Transverse colon (tissue), 4 donors: ENCODE results near the gene ADM. TPM values are rescaled to one million over a fixed set of nuclear protein-coding genes. Genes with fewer than 3 reads are reported as not detected.

Source experiments
- DNase-seq: peaks from one replicate; pipeline ENCODE4 v3.0.0-alpha.2; 2019
- H3K27ac ChIP-seq, 4 donors: fragments of 200-600 bp; sonication (generic); 2 replicates each; pipeline ENCODE4 v1.5.1; 2016 to 2018; ENCODE audit warnings: inconsistent platforms in 4 of 4
- H3K27me3 ChIP-seq: fragments of 200-600 bp; sonication (generic); 2 replicates; pipeline ENCODE4 v1.5.1; 2017; ENCODE audit warnings: inconsistent platforms
- H3K36me3 ChIP-seq, 4 donors: fragments of 200-600 bp; sonication (generic); 2 replicates each; pipeline ENCODE4 v1.5.1; 2017 to 2019; ENCODE audit warnings: inconsistent platforms in 4 of 4
- H3K4me1 ChIP-seq, 4 donors: fragments of 200-600 bp; sonication (generic); 2 replicates each; pipeline ENCODE4 v1.5.1; 2017 to 2020; ENCODE audit warnings: inconsistent platforms in 4 of 4
- H3K4me3 ChIP-seq, 4 donors: fragments of 200-600 bp; sonication (generic); 1 replicate in 1 of 4; 2 replicates in 3 of 4; pipeline versions ENCODE4 v1.5.1 to v1.6.1; 2017 to 2019; ENCODE audit warnings: inconsistent platforms in 4 of 4
- H3K9me3 ChIP-seq, 2 donors: fragments of 200-600 bp; sonication (generic); 2 replicates each; pipeline ENCODE4 v1.5.1; 2017 to 2019; ENCODE audit warnings: inconsistent platforms in 2 of 2
- CTCF ChIP-seq, 5 experiments: fragments of 200-600 bp in 3 of 5; fragments of 450-650 bp in 2 of 5; sonication (generic) in 3 of 5; IDR thresholded peaks; 1 replicate in 2 of 5; 2 replicates in 3 of 5; pipeline ENCODE4 v1.5.1; 2016 to 2017; ENCODE audit warnings: antibody characterized with exemption in 5 of 5, inconsistent platforms in 3 of 5, mild to moderate bottlenecking in 2 of 5, moderate library complexity in 1 of 5
- EP300 ChIP-seq: sonication (generic); formaldehyde crosslinking; IDR thresholded peaks from one replicate; pipeline ENCODE4 v1.6.1; 2017; ENCODE audit warnings: antibody characterized with exemption, low read depth
- POLR2A ChIP-seq: fragments of 450-650 bp; IDR thresholded peaks from one replicate; pipeline ENCODE4 v1.6.1; 2016; ENCODE audit warnings: antibody characterized with exemption, mild to moderate bottlenecking, moderate library complexity
- POLR2AphosphoS5 ChIP-seq, 3 donors: sonication (generic); formaldehyde crosslinking; IDR thresholded peaks; one replicate each; pipeline ENCODE4 v1.6.1; 2016; ENCODE audit warnings: antibody characterized with exemption in 3 of 3
- in situ Hi-C, 4 donors: fragments of 200-750 bp; cut with MboI; loops; one replicate each; pipeline versions ENCODE4 v1.15.0 to v1.15.1; 2017; ENCODE audit warnings: low sequenced_read_pairs in 3 of 4, low pct_ligation_motif_present in 1 of 4, low pct_unique_long_range_greater_than_20kb in 1 of 4
- intact Hi-C: fragments of 100-400 bp; cut with DNase I; formaldehyde crosslinking; loops from one replicate; pipeline ENCODE4 v1.15.1; 2023; ENCODE audit warnings: low total_unique reads
- small RNA-seq, 4 donors: library from RNA; depleted of rRNA; stranded (forward); fragments of <200 nt; gene quantifications; one replicate each; pipeline ENCODE3, GENCODE V24; 2016
- total RNA-seq, 4 donors: library from RNA; depleted of rRNA; stranded (reverse); fragments of >200 nt; gene quantifications; one replicate each; pipeline ENCODE4 v1.1.0, GENCODE V29; 2016

Gene ADM
- total RNA-seq, 4 donors from 2014 or later, result 51.9 to 235 (median 157) TPM

- H3K4me3 ChIP-seq, result no peak overlapping the region
- no peak for TF ChIP-seq CTCF (IDR thresholded peaks at IDR 0.05)
- TF ChIP-seq POLR2A, result no peak
- no peak for TF ChIP-seq EP300
- TF ChIP-seq POLR2AphosphoS5 (IDR thresholded peaks at IDR 0.05), result no peak
- no peak overlapping the region for H3K27ac ChIP-seq
- DNase-seq, result no peak
- H3K36me3 ChIP-seq, result no peaks in the 10 kb centered on the region
- no peaks in the 10 kb centered on the region for H3K9me3 ChIP-seq
- in situ Hi-C loops, result loop anchor here in 1 of 4 donors (25.0 kb wide), 1 partner anchor 144 kb away; no protein-coding TSS in a partner anchor
- intact Hi-C loops, result no loop called here
- peaks cover 4 to 12% (median 8%) of the 10 kb centered on the region in 4 donors for H3K4me1 ChIP-seq
- H3K27me3 ChIP-seq, result no peaks in the 10 kb centered on the region
Observed at GRCh38 chr11:10356161-10356560, 51.3 kb downstream of the ADM start.

Small RNA genes within 50 kb of the gene (small RNA-seq; reads per million reads assigned to genes)
- gene AC080023.2, result 0 to 0.12 (median 0) reads per million in 4 donors

Other genes starting within 250 kb of the ADM start
- 10 to 100 TPM; 46.4 to 71.0 (median 54.8) TPM for gene SBF2, start 10.9 kb upstream of the ADM start, total RNA-seq
- 10 to 100 TPM in 3 of 4 donors, 1 to 10 TPM in 1; 2.4 to 32.9 (median 11.2) TPM for gene AMPD3, start 150.2 kb downstream of the ADM start, total RNA-seq
- gene RNF141, start 236.1 kb downstream of the ADM start, total RNA-seq, result 10 to 100 TPM; 13.1 to 31.4 (median 22.3) TPM